HG03521 (cell line): ENCODE measurements around the gene AMBRA1.
A peak's percentile ranks its signal among the peaks of the same experiment; 100 is the strongest.

Experiments
- ATAC-seq: cut with Tn5 transposase; IDR thresholded peaks from one replicate; pipeline ENCODE4 v1.9.1; 2021; ENCODE audit warnings: mild to moderate bottlenecking, moderate library complexity; ENCODE audit not compliant: unreplicated experiment

AMBRA1 gene

GRCh38 chr11:46359953-46360352, 233.9 kb downstream of the AMBRA1 start:
- ATAC-seq = no peak

GRCh38 chr11:46357483-46357936, 236.3 kb downstream of the AMBRA1 start:
- ATAC-seq = no peak

GRCh38 chr11:46356924-46357482, 236.8 kb downstream of the AMBRA1 start:
- no peak for ATAC-seq

GRCh38 chr11:46353698-46354097, 240.1 kb downstream of the AMBRA1 start:
- no peak for ATAC-seq

- no peak for ATAC-seq
Observed at GRCh38 chr11:46352063-46352841, 241.6 kb downstream of the AMBRA1 start.

- ATAC-seq = no peak
Observed at GRCh38 chr11:46351606-46352005, 242.2 kb downstream of the AMBRA1 start.

- no peak for ATAC-seq
Observed at GRCh38 chr11:46351148-46351547, 242.7 kb downstream of the AMBRA1 start.

GRCh38 chr11:46350695-46351094, 243.1 kb downstream of the AMBRA1 start:
- ATAC-seq = no peak

- ATAC-seq = no peak
Observed at GRCh38 chr11:46348566-46349401, 245.0 kb downstream of the AMBRA1 start.

- no peak for ATAC-seq
Observed at GRCh38 chr11:46347637-46348311, 246.0 kb downstream of the AMBRA1 start.

- peak; percentile 66 for ATAC-seq
Observed at GRCh38 chr11:46346886-46347636, 246.8 kb downstream of the AMBRA1 start, which contains the start of gene DGKZ. DGKZ (plus strand) TSS chr11:46347463; CDS start chr11:46347660, 197 bp downstream.
